ENCODE results near the gene PDE1C. TPM values are rescaled to one million over a fixed set of nuclear protein-coding genes. Genes with fewer than 3 reads are reported as not detected.

Gene PDE1C
- total and polyA plus RNA-seq, 2 donors (not counting 1 experiment from before 2014, with no cell fraction given), result 0.52 TPM; not detected in 1

DNA sequence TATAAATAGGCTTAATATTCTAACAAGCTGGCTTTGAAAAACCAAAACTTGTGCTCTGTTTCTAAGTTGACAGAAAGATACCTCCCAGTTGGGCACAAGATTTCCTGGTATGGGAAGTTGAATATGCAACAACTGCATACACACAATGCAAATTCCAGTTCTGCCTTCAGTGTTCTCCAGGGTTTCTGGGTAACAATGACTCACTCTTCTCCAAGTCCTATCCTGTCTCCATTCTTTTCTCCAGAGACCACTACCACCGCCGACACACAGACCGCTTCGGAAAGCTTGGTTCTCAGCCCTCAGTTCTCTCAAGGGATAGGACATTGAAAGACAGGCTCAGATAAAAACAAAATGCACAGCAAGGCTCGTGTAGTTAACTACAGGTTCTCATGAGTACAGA, 12.2 kb downstream of the PDE1C start:
- Histone ChIP-seq H3K9ac (ENCODE audit: low read length) (no peak overlapping the region), H3K27me3 (replicated peaks in 1 of 4; ENCODE audit: control extremely low read depth in 1 of 4, control insufficient read depth in 3 of 4, insufficient read depth in 4 of 4, low read length in 3 of 4) (no peaks in the 10 kb centered on the region), H2AFZ (ENCODE audit: insufficient read depth, low read depth, low read length, poor library complexity, severe bottlenecking) (no peak overlapping the region), H4K20me1 (ENCODE audit: control insufficient read depth, insufficient read depth, low read length, poor library complexity, severe bottlenecking) (no peaks in the 10 kb centered on the region), H3K4me3 (ENCODE audit: control extremely low read depth in 1 of 5, extremely low read depth in 1 of 5, insufficient read depth in 1 of 5, low read depth in 2 of 5, low read length in 4 of 5) (no peak overlapping the region), H3K4me1 (ENCODE audit: control insufficient read depth in 2 of 2, insufficient read depth in 2 of 2, low read length in 2 of 2) (no peaks in the 10 kb centered on the region), H3K27ac (ENCODE audit: low read length in 2 of 2) (no peak overlapping the region), H3K4me2 (replicated peaks; ENCODE audit: low read depth, low read length, poor library complexity, severe bottlenecking) (no peak overlapping the region), H3K9me3 (ENCODE audit: control extremely low read depth in 1 of 3, control insufficient read depth in 2 of 3, insufficient read depth in 1 of 3, low read length in 2 of 3) (peaks cover 0 to 4% (median 0%) of the 10 kb centered on the region in 3 donors), H3K79me2 (ENCODE audit: control insufficient read depth, insufficient read depth, low read length) (no peaks in the 10 kb centered on the region), H3K36me3 (replicated peaks in 1 of 2; ENCODE audit: control extremely low read depth in 1 of 2, control insufficient read depth in 1 of 2, extremely low read depth in 1 of 2, insufficient read depth in 2 of 2, low read length in 1 of 2) (no peaks in the 10 kb centered on the region)
- DNase-seq (no peak), ATAC-seq (ENCODE audit: low read depth) (no peak)
- H3K4me1 Mint-ChIP-seq, result no peaks in the 10 kb centered on the region
- WGBS (ENCODE audit: insufficient coverage), result 87% methylated on average over 5 of the region's 5 CpGs
- intact Hi-C loops (cut with micrococcal nuclease), result no loop called here
- no peak overlapping the region for H3K27ac Mint-ChIP-seq
- H3K9me3 Mint-ChIP-seq (ENCODE audit: insufficient read depth), result no peaks in the 10 kb centered on the region
- H3K4me3 Mint-ChIP-seq, result no peak overlapping the region
- no peak for TF ChIP-seq EZH2 (IDR thresholded peaks at IDR 0.05; ENCODE audit: borderline replicate concordance, insufficient read depth, low read depth, low read length, poor library complexity, severe bottlenecking)
- ChIA-PET CTCF (no interaction called here), POLR2A (no interaction called here)
- peaks cover 4% of the 10 kb centered on the region for H3K27me3 Mint-ChIP-seq

DNA sequence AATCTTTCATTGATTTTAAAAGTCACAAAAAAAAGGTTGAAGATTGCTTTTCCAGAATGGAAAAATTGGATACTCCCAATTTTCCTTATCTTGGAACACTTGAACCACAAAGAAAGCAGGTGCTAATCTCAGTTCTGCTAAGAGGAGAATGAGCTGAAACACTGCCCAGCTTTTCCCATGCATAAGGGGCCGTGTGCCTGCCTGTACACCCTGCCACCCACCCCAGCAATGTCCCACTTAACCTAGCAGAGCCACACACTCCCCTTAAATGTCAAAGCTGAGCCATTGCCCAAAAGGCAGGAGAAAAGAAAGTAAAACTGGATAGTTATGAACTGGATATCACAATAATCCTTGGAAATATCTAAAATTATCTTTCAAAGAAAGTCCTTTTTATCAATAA, 13.4 kb downstream of the PDE1C start:
- intact Hi-C loops (cut with micrococcal nuclease), result no loop called here
- Histone ChIP-seq H3K36me3 (replicated peaks in 1 of 2; ENCODE audit: control extremely low read depth in 1 of 2, control insufficient read depth in 1 of 2, extremely low read depth in 1 of 2, insufficient read depth in 2 of 2, low read length in 1 of 2) (no peaks in the 10 kb centered on the region), H3K27me3 (replicated peaks in 1 of 4; ENCODE audit: control extremely low read depth in 1 of 4, control insufficient read depth in 3 of 4, insufficient read depth in 4 of 4, low read length in 3 of 4) (no peaks in the 10 kb centered on the region), H3K9me3 (ENCODE audit: control extremely low read depth in 1 of 3, control insufficient read depth in 2 of 3, insufficient read depth in 1 of 3, low read length in 2 of 3) (peaks cover 0 to 4% (median 0%) of the 10 kb centered on the region in 3 donors), H3K9ac (ENCODE audit: low read length) (no peak overlapping the region), H4K20me1 (ENCODE audit: control insufficient read depth, insufficient read depth, low read length, poor library complexity, severe bottlenecking) (no peaks in the 10 kb centered on the region), H3K4me2 (replicated peaks; ENCODE audit: low read depth, low read length, poor library complexity, severe bottlenecking) (no peak overlapping the region), H3K79me2 (ENCODE audit: control insufficient read depth, insufficient read depth, low read length) (no peaks in the 10 kb centered on the region), H2AFZ (ENCODE audit: insufficient read depth, low read depth, low read length, poor library complexity, severe bottlenecking) (no peak overlapping the region), H3K4me3 (ENCODE audit: control extremely low read depth in 1 of 5, extremely low read depth in 1 of 5, insufficient read depth in 1 of 5, low read depth in 2 of 5, low read length in 4 of 5) (no peak overlapping the region), H3K27ac (ENCODE audit: low read length in 2 of 2) (no peak overlapping the region), H3K4me1 (ENCODE audit: control insufficient read depth in 2 of 2, insufficient read depth in 2 of 2, low read length in 2 of 2) (no peaks in the 10 kb centered on the region)
- ATAC-seq (ENCODE audit: low read depth), result no peak
- TF ChIP-seq, protein P1, sequence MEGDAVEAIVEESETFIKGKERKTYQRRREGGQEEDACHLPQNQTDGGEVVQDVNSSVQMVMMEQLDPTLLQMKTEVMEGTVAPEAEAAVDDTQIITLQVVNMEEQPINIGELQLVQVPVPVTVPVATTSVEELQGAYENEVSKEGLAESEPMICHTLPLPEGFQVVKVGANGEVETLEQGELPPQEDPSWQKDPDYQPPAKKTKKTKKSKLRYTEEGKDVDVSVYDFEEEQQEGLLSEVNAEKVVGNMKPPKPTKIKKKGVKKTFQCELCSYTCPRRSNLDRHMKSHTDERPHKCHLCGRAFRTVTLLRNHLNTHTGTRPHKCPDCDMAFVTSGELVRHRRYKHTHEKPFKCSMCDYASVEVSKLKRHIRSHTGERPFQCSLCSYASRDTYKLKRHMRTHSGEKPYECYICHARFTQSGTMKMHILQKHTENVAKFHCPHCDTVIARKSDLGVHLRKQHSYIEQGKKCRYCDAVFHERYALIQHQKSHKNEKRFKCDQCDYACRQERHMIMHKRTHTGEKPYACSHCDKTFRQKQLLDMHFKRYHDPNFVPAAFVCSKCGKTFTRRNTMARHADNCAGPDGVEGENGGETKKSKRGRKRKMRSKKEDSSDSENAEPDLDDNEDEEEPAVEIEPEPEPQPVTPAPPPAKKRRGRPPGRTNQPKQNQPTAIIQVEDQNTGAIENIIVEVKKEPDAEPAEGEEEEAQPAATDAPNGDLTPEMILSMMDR (IDR thresholded peaks at IDR 0.05), result no peak
- TF ChIP-seq EZH2 (IDR thresholded peaks at IDR 0.05; ENCODE audit: borderline replicate concordance, insufficient read depth, low read depth, low read length, poor library complexity, severe bottlenecking), result no peak
- DNase-seq, result no peak
- Mint-ChIP-seq H3K27me3 (peaks cover 4% of the 10 kb centered on the region), H3K4me1 (no peaks in the 10 kb centered on the region), H3K27ac (no peak overlapping the region), H3K9me3 (ENCODE audit: insufficient read depth) (no peaks in the 10 kb centered on the region), H3K4me3 (no peak overlapping the region)
- ChIA-PET POLR2A (no interaction called here), CTCF (no interaction called here)
- no CpG with 5 or more reads among the region's 1 CpG for WGBS (ENCODE audit: insufficient coverage)
